Endometrial microvascular endothelial cells (primary cell): ENCODE results near the gene BTBD17. TPM values are rescaled to one million over a fixed set of nuclear protein-coding genes. Genes with fewer than 3 reads are reported as not detected.

Source experiments
- in situ Hi-C: cut with HindIII; loops from 2 replicates; pipeline ENCODE4 v1.10.0; 2017; ENCODE audit warnings: low sequenced_read_pairs, low pct_unique_long_range_greater_than_20kb; ENCODE audit errors: inconsistent ontology term
- total RNA-seq: library from RNA; depleted of rRNA; stranded (reverse); fragments of >200 nt; gene quantifications from one replicate; pipeline ENCODE4 v1.2.3, GENCODE V29; 2015; ENCODE audit errors: inconsistent ontology term

The BTBD17 gene
- total RNA-seq, 1 donor from 2014 or later, result not detected

GRCh38 chr17:74324521-74324920, 37.1 kb downstream of the BTBD17 start:
- in situ Hi-C loops, result no loop called here

GRCh38 chr17:74318391-74318790, 43.3 kb downstream of the BTBD17 start:
- in situ Hi-C loops, result no loop called here

- in situ Hi-C loops, result no loop called here
These were observed 44.6 kb downstream of the BTBD17 start for GRCh38 chr17:74317071-74317470.

- in situ Hi-C loops, result no loop called here
These were observed 45.4 kb downstream of the BTBD17 start for GRCh38 chr17:74316220-74316619.

DNA sequence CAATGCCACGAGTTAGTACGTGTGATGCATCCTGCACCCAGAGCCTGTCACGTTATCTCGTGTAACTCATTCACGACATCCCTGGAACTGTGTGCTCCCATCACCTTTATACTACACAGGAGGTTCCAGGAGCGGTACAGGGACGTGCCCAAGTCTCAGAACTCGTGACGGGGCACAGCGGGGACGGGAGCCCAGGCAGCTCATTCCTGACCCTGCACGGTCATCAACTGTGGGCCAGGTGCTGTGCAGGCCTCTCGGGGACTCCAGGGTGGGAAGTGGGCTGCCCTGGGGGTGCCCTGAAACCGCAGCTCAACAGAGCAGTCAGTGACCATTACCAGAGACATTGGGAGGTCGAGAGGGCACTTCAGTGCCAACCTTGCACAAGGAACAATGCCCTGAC, 46.8 kb downstream of the BTBD17 start:
- in situ Hi-C loops, result no loop called here

GRCh38 chr17:74309902-74310301, 51.8 kb downstream of the BTBD17 start:
- in situ Hi-C loops, result no loop called here

DNA sequence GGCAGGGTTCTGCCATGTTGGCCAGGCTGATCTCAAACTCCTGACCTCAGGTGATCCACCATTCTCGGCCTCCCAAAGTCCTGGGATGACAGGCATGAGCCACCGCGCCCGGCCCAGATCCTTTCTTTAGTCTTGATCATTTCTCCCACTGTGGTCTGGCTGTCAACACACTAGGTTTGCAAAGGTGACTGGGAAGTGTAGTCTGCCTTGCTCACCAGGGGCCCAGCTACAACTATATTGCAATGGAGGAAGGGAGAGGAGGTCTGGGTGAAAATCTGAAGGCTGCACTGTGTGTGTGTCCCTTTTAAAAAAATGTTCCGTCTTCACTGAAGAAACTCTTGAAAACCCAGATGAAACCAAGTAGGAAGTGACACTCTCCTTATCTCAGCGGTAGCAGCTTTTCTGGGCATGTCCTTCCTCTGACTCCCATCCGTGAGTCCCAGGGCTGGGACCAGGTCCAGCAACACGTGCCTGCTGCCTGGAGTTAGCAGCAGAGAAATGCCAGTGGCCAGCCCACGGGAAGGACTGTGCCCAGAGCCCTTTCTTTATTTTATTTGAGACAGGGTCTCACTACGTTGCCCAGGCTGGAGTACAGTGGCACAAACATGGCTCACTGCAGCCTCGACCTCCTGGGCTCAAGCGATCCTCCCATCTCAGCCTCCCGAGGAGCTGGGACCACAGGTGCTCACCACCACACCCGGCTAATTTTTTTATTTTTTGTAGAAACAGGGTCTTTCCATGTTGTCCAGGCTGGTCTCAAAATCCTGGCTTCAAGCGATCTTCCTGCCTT, 53.5 kb downstream of the BTBD17 start:
- in situ Hi-C loops, result no loop called here

Other genes starting within 250 kb of the BTBD17 start
- 213 TPM for gene RPL38, start 158.2 kb downstream of the BTBD17 start, total RNA-seq
- gene TTYH2, start 148.3 kb downstream of the BTBD17 start, total RNA-seq, result not detected
- gene DNAI2, start 87.6 kb downstream of the BTBD17 start, total RNA-seq, result not detected
- gene KIF19, start 35.6 kb downstream of the BTBD17 start, total RNA-seq, result 0.09 TPM
- not detected for gene GPR142, start 5.6 kb upstream of the BTBD17 start, total RNA-seq
- gene GPRC5C, start 70.2 kb upstream of the BTBD17 start, total RNA-seq, result not detected
- not detected for gene CD300A, start 104.8 kb upstream of the BTBD17 start, total RNA-seq
- not detected for gene CD300LB, start 169.6 kb upstream of the BTBD17 start, total RNA-seq
- not detected for gene CD300C, start 184.2 kb upstream of the BTBD17 start, total RNA-seq
- gene CD300H, start 205.6 kb upstream of the BTBD17 start, total RNA-seq, result not detected
- gene CD300LD, start 230.4 kb upstream of the BTBD17 start, total RNA-seq, result not detected